Mesothelial cell of epicardium (in vitro differentiated cells): ENCODE results near the gene ROBO2. TPM values are rescaled to one million over a fixed set of nuclear protein-coding genes. Genes with fewer than 3 reads are reported as not detected.

Experiments used
- DNase-seq, 2 experiments: peaks; one replicate each; pipeline ENCODE4 v3.0.0; 2021; ENCODE audit warnings: low spot score in 2 of 2; ENCODE audit not compliant: unreplicated experiment in 2 of 2
- H3K27ac Mint-ChIP-seq: 2 replicates; pipeline ENCODE4 v1.8.0; 2021; ENCODE audit warnings: mixed read lengths
- H3K27me3 Mint-ChIP-seq: 2 replicates; pipeline ENCODE4 v1.8.0; 2021; ENCODE audit warnings: low read depth, mixed read lengths
- H3K36me3 Mint-ChIP-seq: 2 replicates; pipeline ENCODE4 v1.8.0; 2021; ENCODE audit warnings: mixed read lengths
- H3K4me1 Mint-ChIP-seq: 2 replicates; pipeline ENCODE4 v1.8.0; 2021; ENCODE audit warnings: mixed read lengths
- H3K4me3 Mint-ChIP-seq: 2 replicates; pipeline ENCODE4 v1.8.0; 2021; ENCODE audit warnings: mild to moderate bottlenecking, moderate library complexity, mixed read lengths
- H3K9me3 Mint-ChIP-seq: 2 replicates; pipeline ENCODE4 v1.8.0; 2021; ENCODE audit warnings: mixed read lengths
- CTCF ChIP-seq: fragments of 200-600 bp; sonication (generic); IDR thresholded peaks from one replicate; pipeline ENCODE4 v1.5.0; 2021; ENCODE audit warnings: antibody characterized with exemption; ENCODE audit not compliant: unreplicated experiment
- total RNA-seq: library from RNA; stranded (reverse); gene quantifications from 3 replicates; pipeline ENCODE4 v1.2.1, GENCODE V29; 2021

Gene ROBO2
- total RNA-seq, 1 donor from 2014 or later, result 82.3 TPM

GRCh38 chr3:77326586-77326985 is 286.7 kb downstream of the ROBO2 start:
- no peak overlapping the region for H3K4me3 Mint-ChIP-seq
- H3K4me1 Mint-ChIP-seq, result no peaks in the 10 kb centered on the region
- H3K27me3 Mint-ChIP-seq, result no peaks in the 10 kb centered on the region
- DNase-seq, result no peak
- TF ChIP-seq CTCF, result no peak
- no peaks in the 10 kb centered on the region for H3K36me3 Mint-ChIP-seq
- H3K9me3 Mint-ChIP-seq, result peaks cover 7% of the 10 kb centered on the region
- H3K27ac Mint-ChIP-seq, result no peak overlapping the region

- Mint-ChIP-seq H3K36me3 (no peaks in the 10 kb centered on the region), H3K9me3 (no peaks in the 10 kb centered on the region), H3K27me3 (no peaks in the 10 kb centered on the region), H3K4me1 (no peaks in the 10 kb centered on the region), H3K4me3 (no peak overlapping the region), H3K27ac (no peak overlapping the region)
- no peak for TF ChIP-seq CTCF
- no peak for DNase-seq
Observed at GRCh38 chr3:77328690-77329089, 288.8 kb downstream of the ROBO2 start.

GRCh38 chr3:77329116-77329515 is 289.2 kb downstream of the ROBO2 start:
- H3K36me3 Mint-ChIP-seq, result no peaks in the 10 kb centered on the region
- no peak for DNase-seq
- no peaks in the 10 kb centered on the region for H3K4me1 Mint-ChIP-seq
- H3K4me3 Mint-ChIP-seq, result no peak overlapping the region
- H3K9me3 Mint-ChIP-seq, result no peaks in the 10 kb centered on the region
- H3K27ac Mint-ChIP-seq, result no peak overlapping the region
- no peak for TF ChIP-seq CTCF
- no peaks in the 10 kb centered on the region for H3K27me3 Mint-ChIP-seq

- H3K4me1 Mint-ChIP-seq, result no peaks in the 10 kb centered on the region
- no peaks in the 10 kb centered on the region for H3K27me3 Mint-ChIP-seq
- no peak overlapping the region for H3K27ac Mint-ChIP-seq
- peaks cover 3% of the 10 kb centered on the region for H3K9me3 Mint-ChIP-seq
- H3K36me3 Mint-ChIP-seq, result no peaks in the 10 kb centered on the region
- H3K4me3 Mint-ChIP-seq, result no peak overlapping the region
- DNase-seq, result no peak
- TF ChIP-seq CTCF, result no peak
Observed at GRCh38 chr3:77338195-77338594, 298.3 kb downstream of the ROBO2 start.

- Mint-ChIP-seq H3K36me3 (no peaks in the 10 kb centered on the region), H3K9me3 (peaks cover 7% of the 10 kb centered on the region), H3K4me1 (no peaks in the 10 kb centered on the region), H3K4me3 (no peak overlapping the region), H3K27ac (no peak overlapping the region), H3K27me3 (no peaks in the 10 kb centered on the region)
- no peak for DNase-seq
- TF ChIP-seq CTCF, result no peak
Observed at GRCh38 chr3:77342027-77342426, 302.1 kb downstream of the ROBO2 start.

- no peaks in the 10 kb centered on the region for H3K4me1 Mint-ChIP-seq
- no peak for TF ChIP-seq CTCF
- H3K4me3 Mint-ChIP-seq, result no peak overlapping the region
- peaks cover 7% of the 10 kb centered on the region for H3K9me3 Mint-ChIP-seq
- H3K36me3 Mint-ChIP-seq, result no peaks in the 10 kb centered on the region
- DNase-seq, result no peak
- H3K27me3 Mint-ChIP-seq, result no peaks in the 10 kb centered on the region
- no peak overlapping the region for H3K27ac Mint-ChIP-seq
Observed at GRCh38 chr3:77342688-77343087, 302.8 kb downstream of the ROBO2 start.
